Measurements from ENCODE around the gene DNAAF3.

- TF ChIP-seq CTCF (conservative IDR thresholded peaks at IDR 0.05; ENCODE audit: low read length) (no peak), EZH2phosphoT487 (IDR thresholded peaks at IDR 0.05; ENCODE audit: borderline replicate concordance) (no peak)
Observed at GRCh38 chr19:55209693-55210472, 43.5 kb upstream of the DNAAF3 start.

All from Loucy (cell line).